PC-3 (cell line): Measurements from ENCODE around the gene PDS5B. TPM values are rescaled to one million over a fixed set of nuclear protein-coding genes. Genes with fewer than 3 reads are reported as not detected.
"Not testable (repeated sequence)": the region's sequence is repeated elsewhere in the genome, so short reads cannot be mapped to it uniquely, and the experiment has no call there.

ENCODE experiments used
- ATAC-seq: fragments of 200-7000 bp; cut with Tn5 transposase; 2 replicates; pipeline ENCODE4 v1.9.1; 2020; ENCODE audit warnings: mild to moderate bottlenecking, moderate library complexity
- BruUV-seq: library from RNA; stranded (reverse); fragments of 400-500 nt; replicated peaks from 2 replicates; lab custom pipeline; 2021; lab: Mats Ljungman, UMichigan
- CTCF ChIA-PET: fragments of 300-600 bp; sonication (Branson Sonifier 250); formaldehyde crosslinking; loops from one replicate; lab custom pipeline; 2022; ENCODE audit warnings: antibody characterized with exemption; lab: Charles Lee
- POLR2A ChIA-PET: fragments of 300-600 bp; sonication (Branson Sonifier 250); formaldehyde crosslinking; loops from one replicate; lab custom pipeline; 2022; ENCODE audit warnings: antibody characterized with exemption; ENCODE audit not compliant: unreplicated experiment; lab: Charles Lee
- DNase-seq: peaks from one replicate; pipeline ENCODE4 v3.0.0-alpha.2; 2015
- H2AFZ ChIP-seq: fragments of 300-600 bp; sonication (generic); 2 replicates; pipeline ENCODE4 v1.6.0; 2016; ENCODE audit warnings: antibody characterized with exemption, low read length
- H3F3A ChIP-seq: fragments of 300-600 bp; sonication (generic); one replicate; pipeline ENCODE4 v1.6.0; 2017; ENCODE audit warnings: antibody characterized with exemption, low read length, control low read depth, mild to moderate bottlenecking; ENCODE audit not compliant: unreplicated experiment
- H3K27ac ChIP-seq: fragments of 300-600 bp; sonication (generic); 2 replicates; pipeline ENCODE4 v1.5.1; 2016; ENCODE audit warnings: mild to moderate bottlenecking, low read length
- H3K27me3 ChIP-seq: fragments of 300-600 bp; sonication (generic); 2 replicates; pipeline ENCODE4 v1.6.1; 2016; ENCODE audit warnings: low read length, mixed read lengths
- H3K36me3 ChIP-seq: fragments of 300-600 bp; sonication (generic); 2 replicates; pipeline ENCODE4 v1.6.1; 2016; ENCODE audit warnings: low read depth, mixed run types, low read length, mixed read lengths
- H3K4me1 ChIP-seq: fragments of 300-600 bp; sonication (generic); 2 replicates; pipeline ENCODE4 v1.5.1; 2016; ENCODE audit warnings: low read length; ENCODE audit not compliant: insufficient read depth
- H3K4me2 ChIP-seq: fragments of 300-600 bp; sonication (generic); 2 replicates; pipeline ENCODE4 v1.6.0; 2016; ENCODE audit warnings: low read length
- H3K4me3 ChIP-seq: fragments of 300-600 bp; sonication (generic); 2 replicates; pipeline ENCODE4 v1.5.1; 2016; ENCODE audit warnings: mild to moderate bottlenecking, low read length, mixed read lengths
- H3K79me2 ChIP-seq: fragments of 300-600 bp; sonication (generic); 2 replicates; pipeline ENCODE4 v1.6.1; 2017; ENCODE audit warnings: low read length, mixed read lengths
- H3K9ac ChIP-seq: fragments of 300-600 bp; sonication (generic); 2 replicates; pipeline ENCODE4 v1.6.0; 2016; ENCODE audit warnings: mild to moderate bottlenecking, low read length
- H3K9me2 ChIP-seq: fragments of 300-600 bp; sonication (generic); replicated peaks from 2 replicates; pipeline ENCODE4 v1.6.1; 2016; ENCODE audit warnings: mixed run types, low read length, mixed read lengths
- H3K9me3 ChIP-seq: fragments of 300-600 bp; sonication (generic); 2 replicates; pipeline ENCODE4 v1.6.1; 2016; ENCODE audit warnings: low read length, mixed read lengths
- H4K20me1 ChIP-seq: fragments of 300-600 bp; sonication (generic); 2 replicates; pipeline ENCODE4 v1.6.1; 2016; ENCODE audit warnings: low read length, mixed read lengths
- EZH2 ChIP-seq: fragments of 300-600 bp; sonication (generic); IDR thresholded peaks from one replicate; pipeline ENCODE4 v1.6.1; 2017; ENCODE audit warnings: antibody characterized with exemption, mild to moderate bottlenecking, low read length; ENCODE audit not compliant: unreplicated experiment
- EZH2phosphoT487 ChIP-seq: fragments of 300-600 bp; sonication (generic); IDR thresholded peaks from 2 replicates; pipeline ENCODE4 v1.6.1; 2018; ENCODE audit warnings: mild to moderate bottlenecking, antibody characterized with exemption, low read length, borderline replicate concordance
- intact Hi-C: fragments of 100-400 bp; cut with micrococcal nuclease; formaldehyde crosslinking; loops from 2 replicates; pipeline ENCODE4 v1.9.0; 2023
- total RNA-seq: library from RNA; depleted of rRNA; stranded (reverse); fragments of >200 nt; gene quantifications from 2 replicates; pipeline ENCODE4 v1.2.3, GENCODE V29; 2014
- TF ChIP-seq, protein P1 (sequence below): fragments of 300-600 bp; sonication (generic); conservative IDR thresholded peaks from 2 replicates; pipeline ENCODE4 v1.5.1; 2017; ENCODE audit warnings: antibody characterized with exemption, low read depth, mild to moderate bottlenecking, low read length

Gene PDS5B
- total RNA-seq, 1 experiment from 2014 or later, result 20.3 TPM

DNA sequence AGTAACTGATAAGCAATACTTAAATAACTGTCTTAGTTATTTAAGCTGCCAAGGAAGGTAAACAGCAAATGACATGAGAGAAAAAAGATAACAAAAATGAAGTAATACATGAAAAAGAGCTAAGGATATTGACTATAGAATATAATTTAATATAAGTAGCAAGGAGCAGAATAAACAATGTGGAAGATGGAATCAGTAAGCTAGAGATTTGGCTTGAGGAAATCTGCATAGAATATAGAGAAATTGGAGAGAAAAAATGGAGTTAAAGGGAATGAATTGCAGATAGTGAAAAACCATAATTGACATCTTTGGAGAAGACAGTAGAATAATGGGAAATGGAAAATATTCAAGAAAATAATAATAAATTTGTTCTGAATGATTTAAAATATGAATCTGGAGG, 127.1 kb downstream of the PDS5B start:
- ATAC-seq (no peak), DNase-seq (no peak)
- H3K9me3 ChIP-seq, result 0 out of 2 replicates have a peak, but pooled peaks cover 7% of the 10 kb centered on the region
- no peaks in the 10 kb centered on the region for H4K20me1 ChIP-seq
- CTCF ChIA-PET, result no interaction called here
- H2AFZ ChIP-seq, result no peak overlapping the region
- no peak overlapping the region for H3K4me3 ChIP-seq
- no peak overlapping the region for H3K27ac ChIP-seq
- POLR2A ChIA-PET, result no interaction called here
- TF ChIP-seq EZH2phosphoT487 (no peak), EZH2 (no peak)
- TF ChIP-seq, protein P1, sequence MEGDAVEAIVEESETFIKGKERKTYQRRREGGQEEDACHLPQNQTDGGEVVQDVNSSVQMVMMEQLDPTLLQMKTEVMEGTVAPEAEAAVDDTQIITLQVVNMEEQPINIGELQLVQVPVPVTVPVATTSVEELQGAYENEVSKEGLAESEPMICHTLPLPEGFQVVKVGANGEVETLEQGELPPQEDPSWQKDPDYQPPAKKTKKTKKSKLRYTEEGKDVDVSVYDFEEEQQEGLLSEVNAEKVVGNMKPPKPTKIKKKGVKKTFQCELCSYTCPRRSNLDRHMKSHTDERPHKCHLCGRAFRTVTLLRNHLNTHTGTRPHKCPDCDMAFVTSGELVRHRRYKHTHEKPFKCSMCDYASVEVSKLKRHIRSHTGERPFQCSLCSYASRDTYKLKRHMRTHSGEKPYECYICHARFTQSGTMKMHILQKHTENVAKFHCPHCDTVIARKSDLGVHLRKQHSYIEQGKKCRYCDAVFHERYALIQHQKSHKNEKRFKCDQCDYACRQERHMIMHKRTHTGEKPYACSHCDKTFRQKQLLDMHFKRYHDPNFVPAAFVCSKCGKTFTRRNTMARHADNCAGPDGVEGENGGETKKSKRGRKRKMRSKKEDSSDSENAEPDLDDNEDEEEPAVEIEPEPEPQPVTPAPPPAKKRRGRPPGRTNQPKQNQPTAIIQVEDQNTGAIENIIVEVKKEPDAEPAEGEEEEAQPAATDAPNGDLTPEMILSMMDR, result no peak
- H3K9ac ChIP-seq, result no peak overlapping the region
- no peaks in the 10 kb centered on the region for H3K27me3 ChIP-seq
- H3K9me2 ChIP-seq, result no peaks in the 10 kb centered on the region
- H3K4me2 ChIP-seq, result no peak overlapping the region
- H3F3A ChIP-seq, result no peaks in the 10 kb centered on the region
- intact Hi-C loops, result no loop called here
- peaks cover 36% of the 10 kb centered on the region for H3K36me3 ChIP-seq
- no peaks in the 10 kb centered on the region for H3K79me2 ChIP-seq
- H3K4me1 ChIP-seq, result no peaks in the 10 kb centered on the region
- no TSS peak for BruUV-seq

DNA sequence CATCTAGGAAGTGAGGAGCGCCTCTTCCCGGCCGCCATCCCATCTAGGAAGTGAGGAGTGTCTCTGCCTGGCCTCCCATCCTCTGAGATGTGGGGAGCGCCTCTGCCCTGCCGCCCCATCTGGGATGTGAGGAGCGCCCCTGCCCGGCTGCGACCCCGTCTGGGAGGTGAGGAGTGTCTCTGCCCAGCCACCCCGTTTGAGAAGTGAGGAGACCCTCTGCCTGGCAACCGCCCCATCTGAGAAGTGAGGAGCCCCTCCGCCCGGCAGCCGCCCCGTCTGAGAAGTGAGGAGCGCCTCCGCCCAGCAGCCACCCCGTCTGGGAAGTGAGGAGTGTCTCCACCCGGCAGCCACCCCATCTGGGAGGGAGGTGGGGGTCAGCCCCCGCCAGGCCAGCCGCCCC, 129.9 kb downstream of the PDS5B start:
- H3K27me3 ChIP-seq, POLR2A ChIA-PET, H3K79me2 ChIP-seq, DNase-seq, H4K20me1 ChIP-seq, H3K27ac ChIP-seq, CTCF ChIA-PET, BruUV-seq, ATAC-seq, H3F3A ChIP-seq, H3K9ac ChIP-seq, H3K4me3 ChIP-seq, intact Hi-C loops, H2AFZ ChIP-seq, H3K9me2 ChIP-seq, H3K9me3 ChIP-seq, H3K4me2 ChIP-seq, H3K4me1 ChIP-seq: not testable (repeated sequence)
- H3K36me3 ChIP-seq, result peaks cover 27% of the 10 kb centered on the region

DNA sequence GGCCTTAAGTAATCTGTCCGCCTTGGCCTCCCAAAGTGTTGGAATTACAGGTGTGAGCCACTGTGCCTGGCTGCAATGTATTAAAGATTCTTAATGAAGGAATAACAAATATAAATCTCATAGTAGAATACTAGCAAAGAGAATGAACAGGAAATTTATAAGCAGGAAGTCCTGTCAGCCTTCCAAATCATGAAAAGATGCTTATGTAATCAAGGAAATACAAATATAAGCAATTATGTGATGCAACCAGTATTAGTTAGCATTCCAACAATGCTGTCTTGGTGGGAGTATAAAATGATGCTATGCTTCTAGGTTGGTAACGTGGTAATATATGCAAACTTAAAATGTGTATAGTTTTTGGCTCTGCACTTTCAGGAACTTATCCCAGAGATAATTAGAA, 133.8 kb downstream of the PDS5B start:
- H3F3A ChIP-seq, result no peaks in the 10 kb centered on the region
- H3K4me2 ChIP-seq, result no peak overlapping the region
- no peaks in the 10 kb centered on the region for H3K4me1 ChIP-seq
- peaks cover 4% of the 10 kb centered on the region; the same call in 1 of the 2 replicates for H3K36me3 ChIP-seq
- H3K79me2 ChIP-seq, result no peaks in the 10 kb centered on the region
- H3K4me3 ChIP-seq, result no peak overlapping the region
- H3K27me3 ChIP-seq, result no peaks in the 10 kb centered on the region
- no peak overlapping the region for H2AFZ ChIP-seq
- ATAC-seq, result no peak
- TF ChIP-seq, protein P1, result no peak
- TF ChIP-seq EZH2, result no peak
- no peak for TF ChIP-seq EZH2phosphoT487
- no peak for DNase-seq
- no peak overlapping the region for H3K9ac ChIP-seq
- ChIA-PET POLR2A (no interaction called here), CTCF (no interaction called here)
- no peak overlapping the region for H3K27ac ChIP-seq
- no peaks in the 10 kb centered on the region for H4K20me1 ChIP-seq
- no peaks in the 10 kb centered on the region for H3K9me3 ChIP-seq
- intact Hi-C loops, result no loop called here
- no TSS peak for BruUV-seq
- H3K9me2 ChIP-seq, result no peaks in the 10 kb centered on the region

DNA sequence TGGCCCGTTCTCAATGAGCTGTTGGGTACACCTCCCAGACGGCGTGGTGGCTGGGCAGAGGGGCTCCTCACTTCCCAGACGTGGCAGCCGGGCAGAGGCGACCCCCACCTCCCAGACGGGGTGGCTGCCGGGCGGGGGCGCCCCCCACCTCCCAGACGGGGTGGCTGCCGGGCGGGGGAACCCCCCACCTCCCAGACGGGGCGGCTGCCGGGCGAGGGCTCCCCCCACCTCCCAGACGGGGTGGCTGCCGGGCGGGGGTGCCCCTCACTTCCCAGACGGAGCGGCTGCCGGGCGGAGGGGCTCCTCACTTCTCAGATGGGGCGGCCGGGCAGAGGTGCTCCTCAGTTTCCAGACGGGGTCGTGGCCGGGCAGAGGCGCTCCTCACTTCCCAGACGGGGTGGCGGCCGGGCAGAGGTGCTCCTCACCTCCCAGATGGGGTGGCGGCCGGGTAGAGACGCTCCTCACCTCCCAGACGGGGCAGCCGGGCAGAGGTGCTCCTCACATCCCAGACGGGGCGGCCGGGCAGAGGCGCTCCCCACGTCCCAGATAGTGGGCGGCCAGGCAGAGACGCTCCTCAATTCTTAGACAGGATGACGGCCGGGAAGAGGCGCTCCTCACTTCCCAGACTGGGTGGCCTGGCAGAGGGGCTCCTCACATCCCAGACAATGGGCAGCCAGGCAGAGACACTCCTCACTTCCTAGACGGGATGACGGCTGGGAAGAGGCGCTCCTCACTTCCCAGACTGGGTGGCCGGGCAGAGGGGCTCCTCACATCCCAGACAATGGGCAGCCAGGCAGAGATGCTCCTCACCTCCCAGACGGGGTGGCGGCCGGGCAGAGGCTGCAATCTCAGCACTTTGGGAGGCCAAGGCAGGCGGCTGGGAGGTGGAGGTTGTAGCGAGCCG, 135.1 kb downstream of the PDS5B start:
- CTCF ChIA-PET, H3K4me1 ChIP-seq, H3K79me2 ChIP-seq, H3K9ac ChIP-seq, POLR2A ChIA-PET, intact Hi-C loops, H3K9me2 ChIP-seq, H3K9me3 ChIP-seq, H2AFZ ChIP-seq, BruUV-seq, H3K27ac ChIP-seq, H3K27me3 ChIP-seq, DNase-seq, H3K36me3 ChIP-seq, H3F3A ChIP-seq, H3K4me2 ChIP-seq, ATAC-seq, H4K20me1 ChIP-seq, H3K4me3 ChIP-seq: not testable (repeated sequence)
